Calu3 (cell line): ENCODE results near the gene IL1F10. TPM values are rescaled to one million over a fixed set of nuclear protein-coding genes. Genes with fewer than 3 reads are reported as not detected.

Experiments
- BruUV-seq: library from RNA; stranded (reverse); fragments of 400-500 nt; replicated peaks from 2 replicates; lab custom pipeline; 2021; lab: Mats Ljungman, UMichigan
- CTCF ChIA-PET: fragments of 300-600 bp; sonication (Branson Sonifier 250); formaldehyde crosslinking; loops from one replicate; lab custom pipeline; 2022; ENCODE audit warnings: antibody characterized with exemption; lab: Charles Lee
- DNase-seq: peaks from one replicate; pipeline ENCODE4 v3.0.0; 2022
- H3K27ac Mint-ChIP-seq: one replicate; pipeline ENCODE4 v1.8.0; 2022; ENCODE audit warnings: mixed read lengths; ENCODE audit not compliant: unreplicated experiment
- H3K27me3 Mint-ChIP-seq: one replicate; pipeline ENCODE4 v1.8.0; 2022; ENCODE audit warnings: mixed read lengths; ENCODE audit not compliant: unreplicated experiment
- H3K36me3 Mint-ChIP-seq: one replicate; pipeline ENCODE4 v1.8.0; 2022; ENCODE audit warnings: mild to moderate bottlenecking, moderate library complexity, mixed read lengths; ENCODE audit not compliant: insufficient read depth, unreplicated experiment
- H3K4me1 Mint-ChIP-seq: one replicate; pipeline ENCODE4 v1.8.0; 2022; ENCODE audit warnings: mild to moderate bottlenecking, low read depth, mixed read lengths; ENCODE audit not compliant: unreplicated experiment
- H3K4me3 Mint-ChIP-seq: one replicate; pipeline ENCODE4 v1.8.0; 2022; ENCODE audit warnings: mild to moderate bottlenecking, low read depth, moderate library complexity, mixed read lengths; ENCODE audit not compliant: unreplicated experiment
- H3K9me3 Mint-ChIP-seq: one replicate; pipeline ENCODE4 v1.8.0; 2022; ENCODE audit warnings: low read depth, mixed read lengths; ENCODE audit not compliant: unreplicated experiment
- intact Hi-C: fragments of 100-400 bp; cut with micrococcal nuclease; formaldehyde crosslinking; loops from one replicate; pipeline ENCODE4 v1.10.0; 2022; ENCODE audit not compliant: unreplicated experiment
- total RNA-seq: library from RNA; stranded (reverse); gene quantifications from 2 replicates; pipeline ENCODE4 v1.2.3, GENCODE V29; 2022
- TF ChIP-seq, protein P1 (sequence below): fragments of 200-600 bp; IDR thresholded peaks from one replicate; pipeline ENCODE4 v1.8.0; 2022; ENCODE audit warnings: antibody characterized with exemption; ENCODE audit not compliant: unreplicated experiment

The IL1F10 gene
- total RNA-seq, 1 experiment from 2014 or later: not detected

GRCh38 chr2:113104054-113104611 lies 36.4 kb downstream of the IL1F10 start:
- CTCF ChIA-PET: interaction anchor here (0.7 to 1.3 kb wide), 2 partner anchors 24 kb away, joined by 3 to 4 read pairs; no protein-coding TSS in a partner anchor
- Mint-ChIP-seq H3K36me3 (no peaks in the 10 kb centered on the region), H3K27me3 (no peaks in the 10 kb centered on the region), H3K9me3 (peaks cover 7% of the 10 kb centered on the region), H3K4me1 (no peaks in the 10 kb centered on the region), H3K27ac (no peak overlapping the region), H3K4me3 (no peak overlapping the region)
- DNase-seq: no peak
- BruUV-seq: no TSS peak
- intact Hi-C loops: no loop called here
- TF ChIP-seq, protein P1, sequence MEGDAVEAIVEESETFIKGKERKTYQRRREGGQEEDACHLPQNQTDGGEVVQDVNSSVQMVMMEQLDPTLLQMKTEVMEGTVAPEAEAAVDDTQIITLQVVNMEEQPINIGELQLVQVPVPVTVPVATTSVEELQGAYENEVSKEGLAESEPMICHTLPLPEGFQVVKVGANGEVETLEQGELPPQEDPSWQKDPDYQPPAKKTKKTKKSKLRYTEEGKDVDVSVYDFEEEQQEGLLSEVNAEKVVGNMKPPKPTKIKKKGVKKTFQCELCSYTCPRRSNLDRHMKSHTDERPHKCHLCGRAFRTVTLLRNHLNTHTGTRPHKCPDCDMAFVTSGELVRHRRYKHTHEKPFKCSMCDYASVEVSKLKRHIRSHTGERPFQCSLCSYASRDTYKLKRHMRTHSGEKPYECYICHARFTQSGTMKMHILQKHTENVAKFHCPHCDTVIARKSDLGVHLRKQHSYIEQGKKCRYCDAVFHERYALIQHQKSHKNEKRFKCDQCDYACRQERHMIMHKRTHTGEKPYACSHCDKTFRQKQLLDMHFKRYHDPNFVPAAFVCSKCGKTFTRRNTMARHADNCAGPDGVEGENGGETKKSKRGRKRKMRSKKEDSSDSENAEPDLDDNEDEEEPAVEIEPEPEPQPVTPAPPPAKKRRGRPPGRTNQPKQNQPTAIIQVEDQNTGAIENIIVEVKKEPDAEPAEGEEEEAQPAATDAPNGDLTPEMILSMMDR: no peak

DNA sequence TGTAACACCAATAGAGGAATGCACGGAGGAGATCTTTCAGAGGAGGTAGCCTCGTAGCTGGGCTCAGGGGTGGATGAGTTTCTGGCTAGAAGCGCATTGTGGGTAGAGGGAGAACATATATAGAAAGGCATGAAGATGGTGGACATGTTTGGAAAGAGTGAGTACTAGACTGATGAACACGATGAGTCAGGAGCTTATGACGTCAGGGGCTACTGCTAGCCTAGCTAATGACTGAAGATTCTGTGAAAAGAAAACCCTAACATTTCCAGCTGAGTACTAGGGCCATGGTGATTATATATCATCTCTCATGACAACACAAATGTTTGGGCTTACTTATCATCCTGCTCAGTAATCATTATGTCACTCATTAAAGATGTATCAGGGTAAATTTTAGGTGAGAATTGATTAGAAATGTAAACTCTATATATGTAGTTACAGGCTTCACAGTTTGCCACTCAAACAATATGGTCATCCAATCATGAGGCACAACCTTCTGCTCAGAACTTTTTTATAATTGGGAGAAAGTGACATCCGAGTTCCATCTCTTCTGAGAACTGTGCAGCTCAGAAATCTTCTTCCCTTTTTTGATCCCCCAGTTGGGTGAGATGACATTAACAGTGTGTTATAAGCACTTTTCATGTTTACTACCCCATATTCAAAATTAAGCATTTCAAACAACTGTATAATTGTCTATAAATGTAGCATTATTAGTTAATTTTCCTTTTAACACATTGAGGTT lies 37.4 kb downstream of the IL1F10 start:
- no peaks in the 10 kb centered on the region for H3K27me3 Mint-ChIP-seq
- intact Hi-C loops: no loop called here
- no peak for DNase-seq
- no peaks in the 10 kb centered on the region for H3K36me3 Mint-ChIP-seq
- CTCF ChIA-PET: interaction anchor here (1.3 kb wide), 1 partner anchor 25 kb away, joined by 4 read pairs; no protein-coding TSS in a partner anchor
- H3K4me3 Mint-ChIP-seq: no peak overlapping the region
- TF ChIP-seq, protein P1: no peak
- H3K4me1 Mint-ChIP-seq: no peaks in the 10 kb centered on the region
- no TSS peak for BruUV-seq
- no peak overlapping the region for H3K27ac Mint-ChIP-seq
- peaks cover 7% of the 10 kb centered on the region for H3K9me3 Mint-ChIP-seq

- no TSS peak for BruUV-seq
- Mint-ChIP-seq H3K36me3 (no peaks in the 10 kb centered on the region), H3K9me3 (no peaks in the 10 kb centered on the region), H3K4me1 (no peaks in the 10 kb centered on the region), H3K27ac (no peak overlapping the region), H3K27me3 (no peaks in the 10 kb centered on the region), H3K4me3 (no peak overlapping the region)
- TF ChIP-seq, protein P1: no peak
- CTCF ChIA-PET: no interaction called here
- intact Hi-C loops: no loop called here
- DNase-seq: no peak
These were observed 43.4 kb downstream of the IL1F10 start for GRCh38 chr2:113111121-113111520.

DNA sequence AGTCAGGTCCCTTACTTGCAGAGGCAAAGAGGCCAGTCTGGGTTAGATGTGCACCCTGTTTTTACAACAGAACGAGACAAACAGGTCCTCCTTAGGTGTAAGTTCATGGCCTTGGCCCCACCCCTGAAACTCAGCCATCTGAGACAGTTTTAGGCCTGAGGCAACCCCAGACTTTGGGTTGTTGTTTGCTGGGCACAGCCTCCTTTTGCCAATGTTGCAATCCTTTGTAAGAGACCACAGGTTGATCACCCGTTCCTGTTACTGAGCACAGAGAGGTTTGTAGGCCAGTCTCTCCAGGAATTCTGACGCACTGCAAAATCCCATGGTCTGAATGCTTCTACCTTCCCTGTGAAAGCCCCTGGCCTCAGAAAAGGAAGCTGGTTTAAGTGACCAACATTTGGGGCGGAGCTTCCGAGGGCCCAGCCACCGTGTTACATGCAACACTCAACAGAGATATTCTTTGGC lies 44.1 kb downstream of the IL1F10 start:
- H3K9me3 Mint-ChIP-seq: no peaks in the 10 kb centered on the region
- no peak for DNase-seq
- H3K4me1 Mint-ChIP-seq: peaks cover under 1% of the 10 kb centered on the region
- TF ChIP-seq, protein P1: no peak
- H3K27ac Mint-ChIP-seq: no peak overlapping the region
- intact Hi-C loops: no loop called here
- no peak overlapping the region for H3K4me3 Mint-ChIP-seq
- CTCF ChIA-PET: no interaction called here
- BruUV-seq: no TSS peak
- H3K27me3 Mint-ChIP-seq: no peaks in the 10 kb centered on the region
- no peaks in the 10 kb centered on the region for H3K36me3 Mint-ChIP-seq
